HG02642 (cell line): ENCODE measurements around the gene FAM13A.

ENCODE experiments used
- ATAC-seq: cut with Tn5 transposase; IDR thresholded peaks from one replicate; pipeline ENCODE4 v1.9.1; 2021; ENCODE audit warnings: mild to moderate bottlenecking; ENCODE audit not compliant: unreplicated experiment, poor library complexity

FAM13A gene

DNA sequence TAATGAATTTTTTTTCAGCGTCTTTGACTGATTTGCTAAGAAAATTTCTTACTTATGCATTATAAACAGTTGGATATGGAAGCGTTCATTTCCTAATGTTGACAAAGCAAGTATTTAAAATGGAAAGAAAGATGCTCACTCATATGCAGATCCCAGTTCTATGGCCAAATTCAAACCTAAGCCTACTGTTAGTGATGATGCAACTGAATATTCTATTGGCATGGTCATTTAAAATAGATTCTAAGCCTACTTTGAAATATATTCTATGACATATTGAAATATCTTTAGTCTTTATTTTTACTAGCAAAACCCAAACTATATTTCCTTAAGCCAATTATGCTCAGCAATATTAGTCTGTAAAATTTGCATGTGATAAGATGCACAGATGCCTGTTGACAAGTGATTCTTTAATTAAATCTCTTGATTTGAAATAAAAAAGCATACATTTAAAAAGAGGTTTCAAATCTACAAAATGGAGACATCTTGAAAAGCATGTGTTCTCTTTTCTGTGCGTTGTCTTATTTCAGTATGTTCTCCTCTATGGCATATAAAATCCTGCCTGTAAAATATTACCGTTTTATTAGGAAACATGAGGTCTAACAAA lies 262.8 kb downstream of the FAM13A start:
- ATAC-seq = no peak

GRCh38 chr4:88793475-88793874 lies 263.5 kb downstream of the FAM13A start:
- peak; percentile 56 for ATAC-seq

- ATAC-seq = no peak
Observed at GRCh38 chr4:88792821-88793220, 264.2 kb downstream of the FAM13A start.

GRCh38 chr4:88792268-88792781 lies 264.7 kb downstream of the FAM13A start:
- ATAC-seq = peak; percentile 94

DNA sequence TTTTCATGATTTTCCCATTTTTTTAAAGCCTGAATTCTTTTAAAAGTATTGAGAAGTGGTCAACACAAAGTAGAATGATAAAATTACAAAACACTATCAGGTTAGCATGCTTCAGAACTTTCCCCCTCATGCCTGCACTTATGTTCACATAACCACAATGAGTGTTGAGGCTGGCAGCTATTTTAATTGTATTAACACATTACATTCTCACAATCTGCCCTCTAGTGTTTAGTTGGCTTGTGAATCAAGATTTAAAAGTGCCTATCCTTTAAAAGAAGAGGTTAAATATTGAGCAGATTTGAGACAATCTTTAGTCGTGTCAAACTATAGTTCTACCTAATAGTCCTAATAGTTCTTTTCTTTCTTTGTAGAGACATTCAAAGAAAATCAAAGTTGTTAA lies 265.7 kb downstream of the FAM13A start:
- no peak for ATAC-seq

GRCh38 chr4:88788895-88789294 lies 268.1 kb downstream of the FAM13A start:
- no peak for ATAC-seq

- no peak for ATAC-seq
Observed at GRCh38 chr4:88788424-88788823, 268.6 kb downstream of the FAM13A start.

GRCh38 chr4:88786011-88786410 lies 271.0 kb downstream of the FAM13A start:
- ATAC-seq = no peak

DNA sequence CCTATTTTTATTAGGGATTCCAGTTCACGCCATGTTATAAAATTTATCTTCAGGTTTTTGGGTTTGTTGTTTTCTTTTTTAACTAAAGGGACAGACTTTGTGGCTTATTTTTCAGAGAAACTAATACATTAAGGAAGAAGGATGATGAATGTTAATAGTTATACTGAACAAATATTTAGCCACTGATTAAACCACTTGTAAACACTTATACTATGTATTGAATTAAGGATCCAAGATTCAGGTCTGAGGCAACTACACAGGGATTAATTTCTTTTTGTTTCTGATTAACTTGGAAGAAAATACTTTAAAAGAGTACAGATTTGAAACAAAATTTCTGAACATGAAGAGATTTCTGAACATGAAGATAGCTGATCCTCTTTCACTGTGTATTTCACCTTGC lies 276.6 kb downstream of the FAM13A start:
- ATAC-seq = no peak

DNA sequence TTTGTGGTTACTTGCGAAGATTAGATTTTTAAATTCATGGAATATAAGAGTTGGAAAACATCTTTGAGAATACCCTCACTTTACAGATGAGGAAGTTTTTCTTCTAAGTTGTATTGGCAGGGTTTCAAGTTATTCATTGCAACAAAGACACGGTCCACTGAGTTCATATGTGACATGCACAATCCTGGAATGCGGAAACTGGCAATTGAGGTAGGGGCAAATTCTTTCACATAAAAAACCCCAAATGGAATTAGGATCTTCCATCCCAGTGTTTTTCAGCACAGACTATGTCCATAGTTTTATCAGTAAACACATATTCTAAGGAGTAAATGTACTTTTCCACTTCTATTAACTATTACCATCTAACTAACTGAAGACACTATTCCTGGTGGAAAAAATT lies 277.6 kb downstream of the FAM13A start:
- no peak for ATAC-seq

DNA sequence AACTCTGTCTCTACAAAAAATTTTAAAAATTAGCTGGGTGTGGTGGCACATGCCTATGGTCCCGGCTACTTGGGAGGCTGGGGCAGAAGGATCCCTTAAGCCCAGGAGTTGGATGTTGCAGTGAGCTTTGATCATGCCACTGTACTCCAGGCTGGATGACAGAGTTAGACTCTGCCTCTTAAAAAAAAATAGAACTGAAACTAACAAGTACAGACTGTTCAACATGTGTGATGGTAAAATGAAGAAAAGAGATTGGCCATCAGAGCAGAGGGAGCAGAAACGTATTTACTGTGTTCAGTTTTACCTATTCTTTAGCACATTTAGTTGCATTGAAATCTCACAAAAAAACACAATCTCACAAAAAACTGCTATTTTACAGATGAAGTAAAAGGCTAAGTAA lies 281.5 kb downstream of the FAM13A start:
- ATAC-seq = no peak

DNA sequence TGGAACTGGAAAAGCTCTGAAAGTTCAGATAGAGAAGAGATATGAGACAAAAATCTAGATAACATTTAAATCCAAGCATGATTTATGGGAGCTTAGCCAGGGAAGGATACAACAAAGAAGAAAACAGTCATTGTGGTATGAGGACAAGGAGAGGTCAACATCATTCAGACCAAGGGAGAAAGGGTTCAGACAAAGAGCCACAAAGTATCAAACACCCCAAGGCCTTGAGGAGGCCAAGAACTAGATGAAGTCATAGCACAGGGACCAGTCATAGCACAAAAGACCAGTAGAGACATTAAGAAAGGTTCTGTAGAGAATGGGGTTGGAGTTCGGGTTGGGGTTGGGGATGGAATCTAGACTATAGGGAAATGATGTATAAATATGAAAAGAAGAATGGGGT lies 282.0 kb downstream of the FAM13A start:
- ATAC-seq = no peak

GRCh38 chr4:88771883-88772450 lies 285.0 kb downstream of the FAM13A start:
- no peak for ATAC-seq

DNA sequence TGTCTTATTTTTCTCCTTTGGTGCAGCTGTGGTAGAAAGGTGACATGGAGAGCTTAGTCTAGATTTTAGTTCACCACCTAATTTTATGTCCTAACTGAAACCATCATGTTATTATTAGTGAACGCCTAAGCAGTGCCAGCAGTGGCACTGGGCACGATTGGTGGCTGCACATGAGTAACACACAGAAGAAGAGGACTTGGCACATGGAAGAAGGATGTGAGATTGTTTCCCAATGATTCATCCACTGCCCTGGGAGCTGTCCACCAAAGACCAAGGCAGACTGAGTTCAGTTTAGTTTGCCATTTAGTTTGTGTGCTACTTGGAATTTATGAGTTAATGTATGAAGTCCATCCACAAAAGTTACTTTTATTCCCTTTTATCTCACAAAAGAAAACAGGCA lies 291.3 kb downstream of the FAM13A start:
- ATAC-seq = no peak

DNA sequence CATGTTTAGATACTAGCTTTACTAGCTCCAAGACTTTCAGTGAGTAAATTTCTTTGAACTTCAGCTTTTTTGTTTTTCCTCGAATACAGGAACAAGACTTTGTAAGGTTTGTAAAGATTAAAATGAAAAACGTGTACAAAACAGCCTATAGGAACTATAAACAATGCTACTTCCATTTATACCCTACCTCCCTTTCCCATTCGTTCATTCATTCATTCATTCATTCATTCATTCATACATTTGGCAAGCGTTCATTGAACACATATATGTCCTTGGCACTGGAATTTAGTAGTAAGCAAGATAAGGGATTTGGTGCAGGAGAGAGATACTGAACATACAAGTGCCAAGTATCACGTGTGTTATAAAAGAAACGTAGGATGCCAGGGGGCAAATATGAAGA lies 293.9 kb downstream of the FAM13A start:
- no peak for ATAC-seq

DNA sequence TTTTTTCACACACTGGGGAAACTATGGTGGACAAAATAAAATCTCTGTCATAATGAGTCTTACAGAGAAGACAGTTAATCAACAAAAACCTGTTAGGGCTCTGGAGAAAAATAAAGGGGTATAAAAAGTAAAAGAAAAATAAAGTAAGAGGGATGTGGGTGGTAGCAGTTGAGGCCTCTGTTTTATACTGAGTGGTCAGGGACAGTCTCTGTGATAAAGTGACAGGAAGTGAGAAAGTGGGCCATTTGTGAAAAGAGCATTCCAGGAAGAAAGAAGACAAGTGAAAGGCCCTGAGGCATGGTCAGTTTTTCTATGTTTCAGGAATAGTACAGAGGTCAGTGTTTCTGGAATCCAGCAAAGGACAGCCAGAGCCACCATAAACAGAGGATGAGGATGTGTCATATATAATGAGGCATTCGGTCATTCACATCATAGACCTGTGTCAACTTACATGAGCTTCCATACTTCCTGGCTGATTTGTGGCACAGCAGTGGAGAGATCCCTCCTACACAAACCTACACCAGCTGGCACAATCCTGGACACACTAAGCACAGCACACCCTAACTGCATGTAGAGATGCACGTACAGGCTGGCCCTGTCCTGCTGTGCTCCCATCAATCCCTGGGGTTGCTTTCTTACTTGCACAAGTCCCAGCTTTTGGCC lies 295.0 kb downstream of the FAM13A start:
- ATAC-seq = no peak

DNA sequence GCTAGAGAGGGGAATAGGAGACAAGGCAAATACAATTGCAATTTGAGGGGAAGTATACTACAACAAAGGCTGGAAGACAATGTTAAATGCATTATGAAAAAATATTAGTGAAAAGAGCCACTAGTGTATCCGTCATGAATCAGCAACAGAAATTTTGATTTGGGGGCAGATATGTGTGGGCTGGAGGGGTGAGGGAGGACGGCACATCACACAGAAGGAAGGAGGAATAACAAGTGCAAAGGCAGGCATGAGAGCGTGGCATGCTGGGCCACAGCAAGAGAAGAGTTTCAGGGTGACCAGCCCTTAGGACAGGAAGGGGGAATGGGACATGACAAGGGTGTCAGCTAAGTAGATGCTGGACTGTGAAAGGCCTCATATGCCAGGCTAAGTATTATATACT lies 295.6 kb downstream of the FAM13A start:
- ATAC-seq = no peak

DNA sequence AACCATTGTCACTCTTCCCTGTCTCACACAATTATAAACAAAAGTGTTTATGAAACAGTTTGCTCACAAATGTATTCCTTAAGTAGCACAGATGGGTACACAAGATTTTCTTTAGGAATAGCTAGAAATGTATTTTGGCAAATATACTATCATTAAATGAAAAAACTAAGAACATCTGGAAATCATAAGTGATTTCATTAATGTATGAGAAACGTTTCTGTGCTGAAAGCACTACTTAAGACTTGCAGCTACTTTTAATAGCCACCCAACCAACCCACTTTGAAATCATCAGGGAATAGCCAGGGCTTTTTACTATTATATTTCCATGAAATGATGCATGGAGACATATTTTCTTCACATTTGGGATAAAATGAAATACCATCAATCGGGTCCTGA lies 297.1 kb downstream of the FAM13A start:
- no peak for ATAC-seq

GRCh38 chr4:88759039-88759894 lies 297.7 kb downstream of the FAM13A start:
- no peak for ATAC-seq

DNA sequence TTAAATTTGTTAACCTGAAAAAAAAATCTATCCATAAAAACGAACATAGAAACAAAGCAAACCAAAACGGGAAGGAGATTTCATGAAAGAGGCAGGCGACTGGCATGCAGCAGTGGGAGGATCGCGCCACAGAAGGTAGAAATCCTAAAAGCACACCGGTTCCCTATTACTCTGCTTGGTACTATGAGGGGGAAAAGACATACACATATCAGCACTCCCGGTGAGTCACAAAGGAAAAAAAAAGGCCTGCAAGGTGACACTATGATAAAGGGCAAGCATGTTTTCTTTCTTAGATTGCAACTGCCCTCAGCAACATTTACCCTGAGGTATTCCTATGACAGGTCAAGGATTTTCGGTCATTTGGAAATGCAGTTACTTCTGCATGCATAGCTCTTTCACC lies 298.7 kb downstream of the FAM13A start:
- ATAC-seq = no peak

DNA sequence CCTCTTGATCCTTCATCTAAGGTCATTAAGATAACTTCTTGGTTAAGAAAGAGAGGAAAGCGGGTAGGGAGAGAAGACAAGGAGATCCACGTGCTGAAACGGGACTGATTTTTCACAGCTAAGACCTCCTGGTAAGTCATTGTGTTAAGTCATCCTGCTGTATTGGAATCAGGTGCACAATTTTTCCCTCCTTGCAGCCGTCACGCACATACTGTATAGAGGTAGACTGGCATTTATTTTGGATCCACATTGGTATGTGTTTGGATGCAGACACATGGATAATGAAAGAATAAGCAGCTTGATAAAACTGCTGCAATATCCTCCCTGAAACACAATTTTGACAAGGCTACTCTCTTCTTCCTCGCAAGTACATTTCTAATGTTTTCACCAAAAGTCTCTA lies 299.2 kb downstream of the FAM13A start:
- ATAC-seq = no peak
